Activated CD8-positive, alpha-beta memory T cell treated with anti-CD3 and anti-CD28 coated beads, Interleukin-2, amount 50 U/mL, for 1 hour (primary cell): ENCODE results near the gene CUX1.

Experiments used
- DNase-seq: peaks from one replicate; pipeline ENCODE4 v3.0.0-alpha.2; 2020; ENCODE audit errors: extremely low read depth

CUX1 gene

GRCh38 chr7:101957744-101958525, 140.5 kb downstream of the CUX1 start:
- no peak for DNase-seq

DNA sequence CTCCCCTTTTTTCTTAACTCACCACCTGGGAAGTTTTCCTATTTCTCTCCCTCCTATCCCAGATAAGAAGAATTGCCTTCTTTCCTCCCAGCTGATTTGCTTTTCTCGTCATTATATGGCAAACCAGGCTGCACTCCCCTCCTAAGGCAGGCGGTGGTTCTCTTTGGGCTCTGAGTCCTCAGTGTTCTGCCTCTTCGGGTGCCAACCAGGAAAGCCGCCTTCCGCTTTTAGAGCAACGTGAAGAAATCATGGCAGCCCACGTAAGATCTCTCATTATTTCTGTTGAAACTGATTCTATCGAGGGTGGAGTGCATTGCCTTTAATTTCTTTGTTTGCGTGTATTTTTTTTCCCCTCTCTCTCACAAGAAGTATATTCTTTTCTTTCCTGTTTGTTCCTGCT, 141.9 kb downstream of the CUX1 start:
- no peak for DNase-seq

GRCh38 chr7:101959829-101960228, 142.4 kb downstream of the CUX1 start:
- DNase-seq: no peak

GRCh38 chr7:101960323-101960722, 142.9 kb downstream of the CUX1 start:
- no peak for DNase-seq

DNA sequence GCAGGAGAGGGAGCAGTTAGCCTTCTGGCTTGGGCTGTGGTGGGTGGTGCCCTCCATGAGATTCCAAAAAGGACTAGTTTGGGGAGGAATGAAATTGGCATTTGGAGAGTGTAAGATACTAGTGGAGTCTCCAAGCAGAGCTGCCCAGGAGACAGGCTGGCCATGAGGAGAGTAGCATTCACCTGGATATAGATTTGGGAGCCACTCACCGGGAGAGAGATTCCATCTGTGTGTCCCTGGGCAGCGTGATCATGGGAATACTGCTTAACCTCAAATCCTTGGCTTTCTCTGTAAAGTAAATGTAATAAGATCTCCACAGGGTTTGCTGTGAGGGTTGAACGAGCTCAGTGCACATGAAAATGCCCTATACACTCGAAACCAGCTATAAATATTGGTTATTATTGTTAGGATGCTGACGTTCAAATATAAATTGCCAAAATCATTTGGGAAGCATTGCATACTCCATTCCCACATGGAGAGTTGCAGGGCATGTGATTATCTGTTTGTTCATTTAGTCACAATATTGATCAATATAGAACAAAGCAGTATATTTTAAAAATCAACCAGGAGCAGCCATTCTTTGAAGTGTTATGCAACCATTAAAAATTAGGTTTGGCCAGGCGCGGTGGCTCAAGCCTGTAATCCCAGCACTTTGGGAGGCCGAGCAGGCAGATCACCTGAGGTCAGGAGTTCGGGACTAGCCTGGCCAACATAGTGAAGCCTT, 143.7 kb downstream of the CUX1 start:
- DNase-seq: no peak

DNA sequence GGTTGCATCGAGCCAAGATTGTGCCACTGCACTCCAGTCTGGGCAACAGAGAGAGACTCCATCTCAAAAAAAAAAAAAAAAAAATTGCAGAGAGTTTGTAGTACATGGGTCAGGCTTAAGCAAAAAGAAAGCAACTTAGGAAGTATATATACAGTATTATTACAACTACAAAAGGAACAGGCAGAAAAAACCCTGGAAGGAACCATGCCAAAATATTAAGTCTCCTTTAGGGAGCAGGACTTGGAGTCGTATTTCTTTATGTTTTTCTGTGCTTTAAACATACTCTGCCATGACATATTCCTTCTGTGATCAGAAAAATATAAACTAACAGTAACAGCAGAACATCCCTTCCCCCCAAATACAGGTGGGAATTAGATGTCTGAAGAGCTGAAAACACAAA, 144.4 kb downstream of the CUX1 start:
- no peak for DNase-seq

DNA sequence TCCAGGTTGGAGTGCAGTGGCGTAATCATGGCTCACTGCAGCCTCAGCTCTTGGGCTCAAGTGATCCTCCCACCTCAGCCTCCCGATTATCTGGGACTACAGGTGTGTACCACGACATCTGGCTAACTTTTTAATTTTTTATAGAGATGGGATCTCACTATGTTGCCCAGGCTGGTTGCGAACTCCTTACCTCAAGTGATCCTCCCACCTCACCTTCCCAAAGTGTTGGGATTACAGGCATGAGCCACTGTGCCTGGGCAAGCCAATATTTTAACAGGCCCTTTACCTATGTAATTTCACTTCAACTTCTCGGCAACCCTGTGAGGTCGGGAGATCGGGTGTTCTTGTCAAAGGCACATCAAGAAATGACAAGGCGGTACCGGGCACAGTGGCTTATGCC, 146.3 kb downstream of the CUX1 start:
- DNase-seq: no peak

GRCh38 chr7:101964680-101965452, 147.4 kb downstream of the CUX1 start:
- no peak for DNase-seq

- no peak for DNase-seq
Measured at GRCh38 chr7:101968720-101969466, 151.5 kb downstream of the CUX1 start.

GRCh38 chr7:101969997-101970585, 152.7 kb downstream of the CUX1 start:
- DNase-seq: no peak

- DNase-seq: no peak
Measured at GRCh38 chr7:101970801-101971200, 153.4 kb downstream of the CUX1 start.

DNA sequence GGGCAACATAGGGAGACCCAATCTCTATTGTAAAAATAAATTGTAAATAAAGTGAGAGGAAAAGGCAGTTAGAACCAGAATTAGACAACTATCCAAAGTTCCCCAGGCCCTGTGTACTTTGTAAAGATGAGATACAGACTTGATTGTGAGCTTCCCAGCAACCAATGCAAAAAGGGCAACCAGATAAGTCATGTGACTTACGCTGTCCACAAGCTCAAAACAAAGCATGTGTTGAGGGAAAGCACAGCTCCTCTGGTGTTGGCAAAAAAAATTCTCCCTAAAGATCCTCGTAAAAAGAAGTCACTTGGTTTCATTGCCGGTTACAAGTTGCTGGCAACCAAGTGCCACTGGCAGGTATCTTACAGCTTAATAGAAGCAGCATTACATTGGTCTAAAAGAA, 154.0 kb downstream of the CUX1 start:
- no peak for DNase-seq

DNA sequence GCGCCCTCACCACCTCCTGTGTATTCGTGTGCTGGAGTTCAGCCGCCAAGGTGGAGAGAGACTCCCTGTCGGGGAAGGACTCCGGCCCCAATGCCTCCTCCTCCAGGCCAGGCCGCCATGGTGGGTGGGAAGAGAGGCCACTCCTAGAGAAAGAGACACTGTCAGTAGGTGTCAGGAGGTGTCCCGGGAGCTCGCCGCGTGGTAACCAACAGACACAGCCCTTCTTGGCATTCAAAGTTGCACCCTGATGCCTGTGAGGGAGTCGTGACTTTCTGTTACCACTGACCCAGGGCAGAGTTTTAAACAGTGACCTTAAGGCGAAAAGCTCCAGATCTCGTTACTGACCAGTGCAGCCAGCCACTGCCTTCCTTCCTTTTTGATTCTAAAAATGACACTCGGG, 155.2 kb downstream of the CUX1 start:
- DNase-seq: no peak

DNA sequence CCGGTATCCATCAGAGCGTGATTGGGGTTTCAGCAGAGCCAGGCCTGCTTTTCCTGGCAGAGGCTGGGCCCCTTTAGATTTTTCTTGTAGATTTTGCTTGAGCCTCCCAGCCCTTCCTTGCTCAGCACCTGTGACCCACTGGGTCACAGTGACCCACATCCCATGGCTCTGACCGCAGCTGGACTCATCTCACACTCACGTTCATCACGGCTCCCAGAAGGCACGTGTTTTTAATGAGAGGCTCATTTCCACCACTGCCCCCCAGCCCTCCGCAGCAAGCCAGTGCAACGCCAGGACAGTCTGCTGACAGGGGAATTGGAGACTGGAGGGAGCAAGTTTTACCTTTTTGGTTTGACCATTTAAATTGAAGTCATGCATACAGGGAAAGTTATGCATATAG, 155.7 kb downstream of the CUX1 start:
- DNase-seq: no peak

GRCh38 chr7:101974393-101974792, 157.0 kb downstream of the CUX1 start:
- DNase-seq: no peak

- no peak for DNase-seq
Measured at GRCh38 chr7:101975046-101975445, 157.6 kb downstream of the CUX1 start.

DNA sequence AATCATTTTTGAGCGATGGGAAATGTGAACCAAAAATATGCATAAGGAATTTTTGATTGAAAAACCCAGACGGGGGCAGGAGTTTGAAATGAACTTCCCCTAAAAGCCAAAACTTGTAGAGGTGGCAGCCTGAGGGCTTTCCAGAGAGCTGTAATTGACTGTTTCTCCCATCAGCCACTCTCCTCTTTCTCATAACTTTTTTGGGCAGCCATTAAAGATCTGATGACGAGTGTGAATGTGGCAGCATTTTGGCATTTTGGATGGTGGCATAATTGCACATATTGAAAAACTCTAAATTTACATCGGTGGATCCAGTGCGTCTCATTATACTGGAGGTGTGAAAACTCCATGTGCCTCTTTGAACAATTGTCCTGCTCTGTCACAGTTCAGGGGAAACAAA, 159.0 kb downstream of the CUX1 start:
- DNase-seq: no peak

- no peak for DNase-seq
Measured at GRCh38 chr7:101977249-101977648, 159.8 kb downstream of the CUX1 start.

- no peak for DNase-seq
Measured at GRCh38 chr7:101978683-101979082, 161.3 kb downstream of the CUX1 start.

DNA sequence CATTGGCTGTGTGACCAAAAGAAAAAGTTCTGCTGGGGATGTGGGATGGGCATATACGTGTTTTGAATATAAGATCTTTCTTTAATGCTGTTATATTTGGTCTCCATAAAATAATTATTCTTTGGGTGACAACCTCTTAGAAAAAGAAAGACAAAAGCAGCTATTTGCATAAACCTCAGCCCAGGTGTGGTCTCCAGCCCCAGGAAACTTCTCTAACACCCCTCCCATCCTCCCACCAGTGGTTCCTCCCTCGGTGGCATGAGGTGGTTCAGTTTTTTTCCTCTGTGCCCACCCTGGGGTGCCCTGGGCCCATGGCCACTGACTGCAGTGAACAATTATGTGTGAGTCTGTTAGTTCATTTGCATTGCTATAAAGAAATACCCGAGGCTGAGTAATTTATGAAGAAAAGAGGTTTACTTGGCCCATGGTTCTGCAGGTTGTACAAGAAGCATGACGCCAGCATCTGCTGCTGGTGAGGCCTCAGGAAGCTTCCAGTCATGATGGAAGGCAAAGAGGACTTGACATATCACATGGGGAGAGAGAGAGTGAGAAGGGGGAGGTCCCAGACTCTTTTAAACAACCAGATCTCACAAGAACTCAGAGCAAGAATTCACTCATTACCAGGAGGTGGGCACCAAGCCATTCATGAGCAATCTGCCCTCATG, 165.9 kb downstream of the CUX1 start:
- no peak for DNase-seq
